Measurements from ENCODE around the gene LAMTOR4.

GRCh38 chr7:100127866-100128636, 20.7 kb upstream of the LAMTOR4 start:
- TF ChIP-seq EP300 (IDR thresholded peaks at IDR 0.05) (no peak), CTCF (IDR thresholded peaks at IDR 0.05) (no peak)

Data from gastroesophageal sphincter (tissue), 3 donors.